ENCODE results near the gene RPS6KC1. TPM values are rescaled to one million over a fixed set of nuclear protein-coding genes. Genes with fewer than 3 reads are reported as not detected.

The RPS6KC1 gene
- total and polyA plus RNA-seq, 2 of the 4 experiments (the other 2 are of a cell fraction), result 7.9 to 23.7 TPM

DNA sequence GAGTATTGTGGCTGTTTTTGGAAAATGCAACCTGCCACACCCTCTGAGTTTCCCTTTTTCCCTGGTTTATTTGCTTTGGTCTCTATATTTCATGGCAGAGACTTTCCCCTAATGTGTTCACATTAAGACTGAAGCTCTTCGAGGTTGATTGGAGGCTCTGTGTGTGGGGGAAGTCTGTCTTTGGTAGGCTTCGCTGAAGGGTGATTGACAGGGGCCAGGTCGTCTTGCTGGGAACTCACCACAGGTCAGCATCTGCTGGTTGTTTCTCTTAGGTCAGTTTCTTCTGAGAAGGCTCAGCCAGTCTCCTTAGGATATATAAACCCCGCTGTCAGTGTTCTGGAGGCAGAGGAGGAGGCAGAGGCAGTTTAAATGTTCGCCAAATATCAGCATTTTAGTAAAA, 249.4 kb downstream of the RPS6KC1 start:
- Histone ChIP-seq H2AK5ac (ENCODE audit: low read depth, low read length) (no peak overlapping the region), H2AK9ac (replicated peaks; ENCODE audit: low read depth, low read length, poor library complexity) (no peak overlapping the region), H2BK5ac (ENCODE audit: low read depth, low read length, poor library complexity, severe bottlenecking) (no peak overlapping the region), H3K18ac (ENCODE audit: low read depth, low read length) (no peak overlapping the region), H4K8ac (ENCODE audit: low read depth in 2 of 2, low read length in 2 of 2) (no peak overlapping the region), H4K91ac (ENCODE audit: insufficient read depth, low read depth, low read length) (no peak overlapping the region), H3K4me3 (ENCODE audit: insufficient read depth, low read depth, low read length) (no peak overlapping the region), H3K36me3 (ENCODE audit: control insufficient read depth, insufficient read depth, low read length) (no peaks in the 10 kb centered on the region), H4K5ac (ENCODE audit: low read depth, low read length) (no peak overlapping the region), H3K9ac (ENCODE audit: low read depth, low read length) (no peak overlapping the region), H4K20me1 (ENCODE audit: insufficient read depth, low read length) (no peaks in the 10 kb centered on the region), H3K79me1 (ENCODE audit: low read depth in 1 of 2, low read length in 2 of 2) (no peaks in the 10 kb centered on the region), H3K14ac (replicated peaks; ENCODE audit: low read depth, low read length) (no peak overlapping the region), H2BK20ac (ENCODE audit: low read depth, low read length) (no peak overlapping the region), H3K27me3 (ENCODE audit: control insufficient read depth, insufficient read depth, low read length) (no peaks in the 10 kb centered on the region), H3K56ac (ENCODE audit: extremely low read depth, insufficient read depth, low read length) (no peak overlapping the region), H3K4me2 (ENCODE audit: low read depth, low read length) (no peak overlapping the region), H3K4ac (ENCODE audit: low read depth, low read length) (no peak overlapping the region), H2BK15ac (ENCODE audit: low read depth, low read length) (no peak overlapping the region), H3K27ac (ENCODE audit: insufficient read depth, low read length) (no peak overlapping the region), H3K9me3 (ENCODE audit: control insufficient read depth, insufficient read depth, low read length) (no peaks in the 10 kb centered on the region), H3K9me1 (ENCODE audit: insufficient read depth, low read length) (no peaks in the 10 kb centered on the region), H2BK120ac (ENCODE audit: low read depth, low read length) (no peak overlapping the region), H2AFZ (replicated peaks; ENCODE audit: low read length, poor library complexity) (no peak overlapping the region), H3K4me1 (ENCODE audit: control insufficient read depth, insufficient read depth, low read length) (no peaks in the 10 kb centered on the region), H3K23ac (ENCODE audit: low read depth, low read length) (no peak overlapping the region)
- no TSS peak for BruUV-seq (replicated peaks)
- WGBS, 2 experiments (ENCODE audit: extremely low coverage in 2 of 2, insufficient read length in 1 of 2), result 49% methylated on average over 3 of the region's 5 CpGs; no CpG with 5 or more reads in 1 of the 2 experiments
- in situ Hi-C loops (cut with MboI; ENCODE audit: low sequenced_read_pairs), result no loop called here
- ChIA-PET CTCF (no interaction called here), POLR2A (ENCODE audit: unreplicated experiment) (no interaction called here)
- intact Hi-C loops (cut with micrococcal nuclease), result no loop called here
- ATAC-seq (ENCODE audit: low read depth) (no peak), DNase-seq (no peak)
- dilution Hi-C loops (cut with HindIII; ENCODE audit: low sequenced_read_pairs, unreplicated experiment), result no loop called here
- TF ChIP-seq RFX5 (IDR thresholded peaks at IDR 0.05; ENCODE audit: low read depth, low read length) (no peak), POLR2A (IDR thresholded peaks at IDR 0.05; ENCODE audit: low read depth, low read length) (no peak), RCOR1 (IDR thresholded peaks at IDR 0.05; ENCODE audit: insufficient replicate concordance, low read length) (no peak), ELK1 (IDR thresholded peaks at IDR 0.05; ENCODE audit: borderline replicate concordance, low read depth, low read length) (no peak), FOS (IDR thresholded peaks at IDR 0.05; ENCODE audit: low read depth, low read length) (no peak), RAD21 (IDR thresholded peaks at IDR 0.05; ENCODE audit: low read length) (no peak), MAFK (IDR thresholded peaks at IDR 0.05; ENCODE audit: low read depth, low read length) (no peak), MXI1 (IDR thresholded peaks at IDR 0.05; ENCODE audit: borderline replicate concordance, low read depth, low read length) (no peak), MAZ (IDR thresholded peaks at IDR 0.05; ENCODE audit: borderline replicate concordance, low read depth, low read length) (no peak), BHLHE40 (IDR thresholded peaks at IDR 0.05; ENCODE audit: low read depth, low read length) (no peak), SMC3 (IDR thresholded peaks at IDR 0.05; ENCODE audit: low read depth, low read length) (no peak), CTCF (conservative IDR thresholded peaks at IDR 0.05; ENCODE audit: low read depth, low read length) (no peak), NFE2L2 (IDR thresholded peaks at IDR 0.05; ENCODE audit: low read depth, low read length) (no peak), CHD1 (IDR thresholded peaks at IDR 0.05; ENCODE audit: low read depth, low read length) (no peak), CEBPB (IDR thresholded peaks at IDR 0.05; ENCODE audit: low read depth, low read length) (no peak)
